Nephron progenitor cell (in vitro differentiated cells): ENCODE results near the gene ATCAY.

ENCODE experiments used
- DNase-seq: peaks from one replicate; pipeline ENCODE4 v3.0.0; 2021
- H3K27ac Mint-ChIP-seq: 2 replicates; pipeline ENCODE4 v1.8.0; 2021; ENCODE audit warnings: mild to moderate bottlenecking, moderate library complexity, mixed read lengths
- H3K27me3 Mint-ChIP-seq: 2 replicates; pipeline ENCODE4 v1.8.0; 2021; ENCODE audit warnings: mild to moderate bottlenecking, low read depth, mixed read lengths; ENCODE audit not compliant: poor library complexity
- H3K36me3 Mint-ChIP-seq: 2 replicates; pipeline ENCODE4 v1.8.0; 2021; ENCODE audit warnings: low read depth, mixed read lengths
- H3K4me1 Mint-ChIP-seq: 2 replicates; pipeline ENCODE4 v1.8.0; 2021; ENCODE audit warnings: mixed read lengths
- H3K4me3 Mint-ChIP-seq: 2 replicates; pipeline ENCODE4 v1.8.0; 2021; ENCODE audit warnings: mild to moderate bottlenecking, moderate library complexity, mixed read lengths
- H3K9me3 Mint-ChIP-seq: 2 replicates; pipeline ENCODE4 v1.8.0; 2021; ENCODE audit warnings: mild to moderate bottlenecking, moderate library complexity, mixed read lengths
- TF ChIP-seq, protein P1 (sequence below): fragments of 200-600 bp; sonication (generic); IDR thresholded peaks from 2 replicates; pipeline ENCODE4 v1.5.0; 2021; ENCODE audit warnings: antibody characterized with exemption

ATCAY gene

DNA sequence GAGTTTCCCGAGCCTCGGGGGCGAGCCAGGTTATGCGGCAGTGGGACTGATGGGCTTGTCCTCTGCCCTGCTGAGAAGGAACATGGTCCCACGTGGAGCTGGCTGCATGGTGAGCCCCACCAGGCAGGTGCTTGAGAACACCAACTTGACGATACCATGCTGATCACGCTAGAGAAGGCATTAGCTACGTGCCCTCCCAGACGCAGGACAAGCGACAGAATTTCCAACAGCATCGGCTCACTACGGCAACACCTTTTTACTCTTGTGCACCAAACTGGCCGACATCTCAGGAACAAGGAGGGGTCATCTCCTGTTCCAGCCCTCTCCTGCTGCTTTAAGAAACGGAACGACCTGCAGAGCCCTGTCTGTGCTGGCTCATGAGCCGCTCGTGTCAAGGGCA is 20.0 kb upstream of the ATCAY start:
- peaks cover 9% of the 10 kb centered on the region for H3K27me3 Mint-ChIP-seq
- H3K4me3 Mint-ChIP-seq, result no peak overlapping the region

DNA sequence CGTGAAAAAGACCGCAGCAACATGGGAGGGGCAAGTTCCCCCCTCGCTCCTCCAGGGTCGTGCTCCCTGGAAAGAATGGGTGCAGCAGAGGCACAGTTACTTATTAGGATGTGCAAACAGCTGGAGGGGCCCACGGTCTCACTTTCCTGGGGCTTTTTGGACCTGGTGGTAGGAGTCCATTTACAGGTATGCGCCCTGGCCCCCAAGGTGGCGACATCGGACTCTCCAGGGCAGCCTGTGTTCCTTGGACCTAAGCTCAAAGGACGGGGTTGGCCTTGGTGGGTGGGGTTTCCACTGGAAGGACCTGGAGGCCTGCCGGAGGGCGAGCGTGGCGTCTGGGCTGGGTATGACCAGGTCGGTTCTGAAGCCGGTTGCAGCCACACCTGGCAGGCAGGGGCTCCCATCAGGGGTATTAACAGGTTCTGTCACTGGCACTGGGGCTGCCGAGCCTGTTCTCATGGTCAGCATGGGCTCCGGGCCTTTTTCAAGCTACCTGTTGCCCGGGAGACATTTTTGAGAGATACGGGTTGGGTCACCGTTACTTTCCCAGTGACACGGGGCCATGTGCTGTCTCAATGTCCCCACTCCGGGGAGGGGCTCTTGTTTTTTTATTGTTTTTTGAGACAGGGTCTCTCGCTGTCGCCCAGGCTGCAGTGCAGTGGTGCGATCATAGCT is 17.5 kb upstream of the ATCAY start:
- no peak overlapping the region for H3K4me3 Mint-ChIP-seq
- TF ChIP-seq, protein P1, sequence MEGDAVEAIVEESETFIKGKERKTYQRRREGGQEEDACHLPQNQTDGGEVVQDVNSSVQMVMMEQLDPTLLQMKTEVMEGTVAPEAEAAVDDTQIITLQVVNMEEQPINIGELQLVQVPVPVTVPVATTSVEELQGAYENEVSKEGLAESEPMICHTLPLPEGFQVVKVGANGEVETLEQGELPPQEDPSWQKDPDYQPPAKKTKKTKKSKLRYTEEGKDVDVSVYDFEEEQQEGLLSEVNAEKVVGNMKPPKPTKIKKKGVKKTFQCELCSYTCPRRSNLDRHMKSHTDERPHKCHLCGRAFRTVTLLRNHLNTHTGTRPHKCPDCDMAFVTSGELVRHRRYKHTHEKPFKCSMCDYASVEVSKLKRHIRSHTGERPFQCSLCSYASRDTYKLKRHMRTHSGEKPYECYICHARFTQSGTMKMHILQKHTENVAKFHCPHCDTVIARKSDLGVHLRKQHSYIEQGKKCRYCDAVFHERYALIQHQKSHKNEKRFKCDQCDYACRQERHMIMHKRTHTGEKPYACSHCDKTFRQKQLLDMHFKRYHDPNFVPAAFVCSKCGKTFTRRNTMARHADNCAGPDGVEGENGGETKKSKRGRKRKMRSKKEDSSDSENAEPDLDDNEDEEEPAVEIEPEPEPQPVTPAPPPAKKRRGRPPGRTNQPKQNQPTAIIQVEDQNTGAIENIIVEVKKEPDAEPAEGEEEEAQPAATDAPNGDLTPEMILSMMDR, result no peak
- H3K4me1 Mint-ChIP-seq, result peaks cover 10% of the 10 kb centered on the region
- H3K27ac Mint-ChIP-seq, result no peak overlapping the region
- peaks cover 27% of the 10 kb centered on the region for H3K27me3 Mint-ChIP-seq
- no peaks in the 10 kb centered on the region for H3K9me3 Mint-ChIP-seq
- no peaks in the 10 kb centered on the region for H3K36me3 Mint-ChIP-seq
- no peak for DNase-seq

More for the DNA sequence above, 20.0 kb upstream of the ATCAY start:
- H3K27ac Mint-ChIP-seq, result no peak overlapping the region
- no peaks in the 10 kb centered on the region for H3K4me1 Mint-ChIP-seq
- no peaks in the 10 kb centered on the region for H3K36me3 Mint-ChIP-seq
- H3K9me3 Mint-ChIP-seq, result no peaks in the 10 kb centered on the region
- TF ChIP-seq, protein P1, result no peak
- DNase-seq, result no peak

DNA sequence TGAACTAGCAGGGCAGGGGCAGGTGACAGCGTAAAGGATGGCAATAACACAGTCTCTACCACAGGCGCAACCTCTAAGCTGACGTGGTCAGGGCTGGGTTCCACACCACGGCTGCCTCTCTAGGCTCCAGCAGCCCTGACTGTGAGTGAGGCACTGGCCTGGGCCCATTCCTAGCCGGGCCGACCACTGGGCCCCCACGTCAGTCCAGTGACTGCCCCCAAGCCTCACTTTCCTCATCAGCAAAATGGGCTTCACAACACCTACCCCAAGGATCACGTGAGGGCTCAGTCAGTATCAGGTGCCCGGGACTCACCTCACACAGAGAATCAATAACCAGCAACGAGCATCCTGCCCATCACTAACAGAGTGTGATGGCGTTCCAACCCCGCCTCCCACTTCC is 16.8 kb upstream of the ATCAY start:
- Mint-ChIP-seq H3K9me3 (no peaks in the 10 kb centered on the region), H3K27ac (no peak overlapping the region), H3K27me3 (peaks cover 32% of the 10 kb centered on the region), H3K36me3 (no peaks in the 10 kb centered on the region), H3K4me1 (peaks cover 14% of the 10 kb centered on the region), H3K4me3 (no peak overlapping the region)
- no peak for DNase-seq
- TF ChIP-seq, protein P1, result no peak

DNA sequence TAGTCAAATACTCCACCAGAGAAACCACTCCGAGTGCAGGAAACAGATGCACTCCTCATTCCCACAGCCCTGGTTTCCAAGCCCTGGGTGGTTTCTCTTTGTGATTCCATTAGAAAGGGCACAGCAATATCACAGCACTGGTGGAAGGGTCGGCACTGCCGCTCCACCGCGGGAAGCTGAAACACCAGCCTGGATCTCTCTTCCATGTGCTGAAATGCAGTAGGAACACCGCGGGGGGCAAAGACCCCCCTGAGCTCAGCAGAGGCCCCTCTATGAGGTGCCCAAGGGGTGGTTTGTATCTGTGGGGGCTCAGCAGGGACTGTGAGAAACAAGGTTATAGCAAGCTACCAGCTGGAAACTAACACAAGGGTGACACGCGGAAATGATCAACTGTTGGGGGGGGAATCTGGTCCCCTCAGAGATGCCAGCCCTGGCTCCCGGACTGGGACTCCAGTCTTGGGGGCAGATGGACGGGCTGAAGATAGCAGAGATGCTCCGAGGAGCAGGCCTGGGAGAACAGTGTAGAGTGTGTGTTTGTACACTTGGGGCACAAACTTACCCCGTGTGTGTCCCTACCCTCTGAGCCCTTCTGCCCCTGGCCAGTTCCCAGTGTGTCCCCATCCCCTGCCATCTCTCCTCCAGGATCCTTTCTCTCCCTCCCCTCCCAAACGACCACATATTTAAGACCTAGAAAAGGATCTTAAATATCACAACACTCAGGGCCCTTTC is 13.4 kb upstream of the ATCAY start:
- TF ChIP-seq, protein P1, result no peak
- H3K4me3 Mint-ChIP-seq, result peak overlapping the region; percentile 76
- H3K36me3 Mint-ChIP-seq, result no peaks in the 10 kb centered on the region
- no peak for DNase-seq
- no peak overlapping the region for H3K27ac Mint-ChIP-seq
- H3K9me3 Mint-ChIP-seq, result peaks cover 21% of the 10 kb centered on the region
- H3K27me3 Mint-ChIP-seq, result peaks cover 62% of the 10 kb centered on the region
- peaks cover 14% of the 10 kb centered on the region for H3K4me1 Mint-ChIP-seq

DNA sequence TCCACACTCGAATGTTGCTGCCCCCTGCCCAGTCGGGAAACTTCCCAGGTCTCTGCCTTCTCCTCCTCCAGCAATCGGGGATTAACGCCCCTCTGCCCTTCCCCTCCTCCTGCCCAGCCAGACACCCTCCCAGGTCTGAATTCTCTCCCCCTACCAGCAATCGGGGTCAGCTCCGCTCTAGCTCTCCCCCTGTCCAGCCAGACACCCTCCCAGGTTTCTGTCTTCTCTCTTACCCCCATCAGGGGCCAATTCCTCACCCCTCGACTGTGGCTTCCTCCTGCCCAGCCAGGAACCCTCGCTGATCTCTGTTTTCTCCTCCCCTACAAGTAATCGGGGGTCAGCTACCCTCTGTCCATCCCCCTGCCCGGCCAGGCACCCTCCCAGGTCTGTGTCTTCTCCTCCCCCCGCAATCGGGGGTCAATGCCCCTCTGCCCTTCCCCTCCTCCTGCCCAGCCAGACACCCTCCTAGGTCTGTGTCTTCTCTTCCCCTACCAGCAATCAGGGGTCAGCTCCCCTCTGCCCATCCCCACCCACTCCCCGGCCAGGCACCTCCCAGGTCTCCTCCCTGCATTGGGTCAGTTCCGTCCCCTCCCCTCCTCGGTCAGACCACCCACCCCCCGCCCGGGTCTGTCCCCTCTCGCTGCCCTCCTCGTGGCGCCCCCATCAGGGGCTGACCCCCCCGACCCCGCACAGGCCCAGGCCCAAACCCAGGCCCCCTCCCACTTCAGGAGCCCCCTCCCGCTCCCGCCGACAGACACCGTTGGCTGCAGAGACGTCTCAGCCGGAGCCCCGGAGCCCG is 12.3 kb upstream of the ATCAY start:
- no peak for DNase-seq
- TF ChIP-seq, protein P1, result no peak
- Mint-ChIP-seq H3K4me3 (peak overlapping the region; percentile 76), H3K27me3 (peaks cover 68% of the 10 kb centered on the region), H3K4me1 (peaks cover 14% of the 10 kb centered on the region), H3K36me3 (no peaks in the 10 kb centered on the region), H3K9me3 (peaks cover 21% of the 10 kb centered on the region), H3K27ac (no peak overlapping the region)
